A673 (cell line): Measurements from ENCODE around the gene GSG1L. TPM values are rescaled to one million over a fixed set of nuclear protein-coding genes. Genes with fewer than 3 reads are reported as not detected.

Experiments used
- BruUV-seq: library from RNA; stranded (reverse); fragments of 400-500 nt; replicated peaks from 2 replicates; lab custom pipeline; 2021; lab: Mats Ljungman, UMichigan
- CTCF ChIA-PET: fragments of 300-600 bp; sonication (Branson Sonifier 250); formaldehyde crosslinking; loops from one replicate; lab custom pipeline; 2022; ENCODE audit warnings: antibody characterized with exemption; lab: Charles Lee
- POLR2A ChIA-PET: fragments of 300-600 bp; sonication (Branson Sonifier 250); formaldehyde crosslinking; loops from one replicate; lab custom pipeline; 2022; ENCODE audit warnings: antibody characterized with exemption; ENCODE audit not compliant: low non-redundant PET; lab: Charles Lee
- DNase-seq: peaks from one replicate; pipeline ENCODE4 v3.0.0-alpha.2; 2015; ENCODE audit warnings: low spot score
- H3K27ac ChIP-seq: fragments of 200-600 bp; sonication (generic); 2 replicates; pipeline ENCODE4 v1.5.1; 2016; ENCODE audit warnings: mixed run types, low read depth, mild to moderate bottlenecking, mixed read lengths, antibody characterized with exemption, low read length; ENCODE audit not compliant: poor library complexity, severe bottlenecking
- H3K27me3 ChIP-seq: fragments of 200-600 bp; sonication (generic); replicated peaks from 2 replicates; pipeline ENCODE4 v1.6.1; 2017; ENCODE audit warnings: mixed run types, low read depth, mild to moderate bottlenecking, mixed read lengths, antibody characterized with exemption, low read length; ENCODE audit not compliant: insufficient read depth, poor library complexity
- H3K36me3 ChIP-seq: fragments of 200-600 bp; sonication (generic); 2 replicates; pipeline ENCODE4 v1.6.1; 2016; ENCODE audit warnings: mixed run types, mild to moderate bottlenecking, mixed read lengths, antibody characterized with exemption, low read length; ENCODE audit not compliant: insufficient read depth, poor library complexity, severe bottlenecking
- H3K4me1 ChIP-seq: fragments of 200-600 bp; sonication (generic); 2 replicates; pipeline ENCODE4 v1.6.1; 2017; ENCODE audit warnings: mixed run types, mild to moderate bottlenecking, mixed read lengths, antibody characterized with exemption, low read length; ENCODE audit not compliant: insufficient read depth, poor library complexity, severe bottlenecking
- H3K4me3 ChIP-seq: fragments of 200-600 bp; sonication (generic); 2 replicates; pipeline ENCODE4 v1.5.1; 2016; ENCODE audit warnings: low read depth, mixed run types, mild to moderate bottlenecking, mixed read lengths, low read length; ENCODE audit not compliant: poor library complexity, severe bottlenecking
- H3K9me3 ChIP-seq: fragments of 200-600 bp; sonication (generic); 2 replicates; pipeline ENCODE4 v1.6.1; 2016; ENCODE audit warnings: mixed run types, low read depth, mild to moderate bottlenecking, mixed read lengths, antibody characterized with exemption, low read length; ENCODE audit not compliant: poor library complexity, severe bottlenecking
- EZH2 ChIP-seq: fragments of 200-600 bp; sonication (generic); IDR thresholded peaks from 2 replicates; pipeline ENCODE4 v1.6.1; 2017; ENCODE audit warnings: borderline replicate concordance, low read depth, mild to moderate bottlenecking, mixed read lengths, antibody characterized with exemption, low read length; ENCODE audit not compliant: poor library complexity, severe bottlenecking
- intact Hi-C: fragments of 100-400 bp; cut with micrococcal nuclease; formaldehyde crosslinking; loops from one replicate; pipeline ENCODE4 v1.10.0; 2022; ENCODE audit not compliant: unreplicated experiment
- total RNA-seq: library from RNA; stranded (reverse); gene quantifications from 2 replicates; pipeline ENCODE4 v1.2.3, GENCODE V29; 2021
- TF ChIP-seq, protein P1 (sequence below): fragments of 300-800, 200-600 bp; sonication (generic); conservative IDR thresholded peaks from 2 replicates; pipeline ENCODE4 v1.5.1; 2017; ENCODE audit warnings: low read depth, mild to moderate bottlenecking, antibody characterized with exemption, low read length, moderate library complexity, mixed read lengths

The GSG1L gene
- total RNA-seq, 1 experiment from 2014 or later: not detected

DNA sequence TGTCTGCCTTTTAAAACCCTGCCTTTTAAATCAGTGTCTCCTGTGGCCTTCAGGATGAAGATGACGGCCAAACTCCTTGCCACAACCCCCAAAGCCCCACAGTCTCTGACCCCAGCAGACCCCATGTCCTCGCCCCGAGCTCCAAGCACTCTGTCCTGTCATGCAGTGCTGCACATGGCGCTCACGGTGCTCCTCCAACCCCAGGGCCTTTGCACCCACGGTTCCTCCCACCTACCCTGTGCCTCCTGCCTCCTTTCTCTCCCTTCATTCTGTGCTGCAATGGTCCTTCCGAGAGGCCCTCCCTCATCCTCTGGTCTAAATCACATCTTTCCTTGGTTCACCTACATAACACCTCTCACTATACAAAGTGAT lies 278.2 kb downstream of the GSG1L start:
- no peaks in the 10 kb centered on the region for H3K27me3 ChIP-seq
- no peak for DNase-seq
- H3K9me3 ChIP-seq: no peaks in the 10 kb centered on the region
- intact Hi-C loops: loop anchor here (10.0 kb wide), 1 partner anchor 60 kb away; no protein-coding TSS in a partner anchor
- BruUV-seq: no TSS peak
- POLR2A ChIA-PET: interaction anchor here (0.9 kb wide), 1 partner anchor 724 kb away, joined by 6 read pairs; no protein-coding TSS in a partner anchor
- H3K4me1 ChIP-seq: peaks cover under 1% of the 10 kb centered on the region
- TF ChIP-seq, protein P1, sequence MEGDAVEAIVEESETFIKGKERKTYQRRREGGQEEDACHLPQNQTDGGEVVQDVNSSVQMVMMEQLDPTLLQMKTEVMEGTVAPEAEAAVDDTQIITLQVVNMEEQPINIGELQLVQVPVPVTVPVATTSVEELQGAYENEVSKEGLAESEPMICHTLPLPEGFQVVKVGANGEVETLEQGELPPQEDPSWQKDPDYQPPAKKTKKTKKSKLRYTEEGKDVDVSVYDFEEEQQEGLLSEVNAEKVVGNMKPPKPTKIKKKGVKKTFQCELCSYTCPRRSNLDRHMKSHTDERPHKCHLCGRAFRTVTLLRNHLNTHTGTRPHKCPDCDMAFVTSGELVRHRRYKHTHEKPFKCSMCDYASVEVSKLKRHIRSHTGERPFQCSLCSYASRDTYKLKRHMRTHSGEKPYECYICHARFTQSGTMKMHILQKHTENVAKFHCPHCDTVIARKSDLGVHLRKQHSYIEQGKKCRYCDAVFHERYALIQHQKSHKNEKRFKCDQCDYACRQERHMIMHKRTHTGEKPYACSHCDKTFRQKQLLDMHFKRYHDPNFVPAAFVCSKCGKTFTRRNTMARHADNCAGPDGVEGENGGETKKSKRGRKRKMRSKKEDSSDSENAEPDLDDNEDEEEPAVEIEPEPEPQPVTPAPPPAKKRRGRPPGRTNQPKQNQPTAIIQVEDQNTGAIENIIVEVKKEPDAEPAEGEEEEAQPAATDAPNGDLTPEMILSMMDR: no peak
- no peak for TF ChIP-seq EZH2
- H3K27ac ChIP-seq: no peak overlapping the region
- no peaks in the 10 kb centered on the region for H3K36me3 ChIP-seq
- H3K4me3 ChIP-seq: no peak overlapping the region
- CTCF ChIA-PET: no interaction called here

DNA sequence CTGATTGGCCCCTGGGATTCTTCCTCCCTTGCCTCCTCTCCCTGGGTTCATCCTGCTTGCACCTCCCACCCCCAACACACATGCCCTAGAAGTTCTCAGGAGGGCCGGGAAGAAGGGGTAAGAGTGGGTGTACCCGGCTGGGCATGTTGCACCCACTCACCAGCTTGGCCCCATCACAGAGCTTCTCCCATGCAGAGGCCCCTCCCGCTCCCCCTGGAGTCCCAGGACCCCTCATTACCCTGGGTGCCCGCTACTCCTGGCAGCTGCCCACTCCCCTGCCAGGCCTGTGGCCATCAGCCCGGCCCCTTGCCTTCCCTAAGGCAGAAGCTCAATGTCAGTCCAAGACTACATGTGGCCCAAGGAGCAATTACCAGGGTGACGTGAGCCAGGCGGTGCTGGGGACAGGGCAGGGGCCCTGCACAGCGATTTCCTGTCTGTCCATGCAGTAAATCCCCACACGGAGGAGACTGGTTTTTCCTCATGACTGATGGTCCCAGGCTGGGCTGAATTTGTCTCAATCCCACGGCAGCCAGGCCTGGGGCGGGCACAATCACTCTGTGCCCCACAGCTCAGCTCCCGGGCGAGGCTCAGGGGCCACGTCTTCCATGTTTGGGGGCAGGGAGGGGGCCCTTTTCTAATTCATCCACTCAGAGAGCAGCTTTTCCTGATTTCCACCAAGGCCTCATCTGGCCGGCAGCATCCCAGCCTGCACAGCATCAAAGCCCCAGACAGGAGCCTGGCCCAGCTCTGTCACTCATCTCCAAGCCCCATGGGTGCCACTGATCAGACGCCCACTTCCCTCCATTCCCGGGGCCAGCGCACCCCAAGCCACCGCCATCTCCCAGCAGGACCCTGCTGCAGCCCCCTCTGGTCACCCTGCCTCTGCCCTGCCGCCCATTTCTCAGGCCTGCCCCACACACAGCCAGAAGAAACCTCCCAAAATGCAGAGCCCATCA lies 278.9 kb downstream of the GSG1L start:
- BruUV-seq: no TSS peak
- Histone ChIP-seq H3K36me3 (no peaks in the 10 kb centered on the region), H3K4me3 (no peak overlapping the region), H3K4me1 (peaks cover 5% of the 10 kb centered on the region), H3K9me3 (no peaks in the 10 kb centered on the region), H3K27ac (no peak overlapping the region), H3K27me3 (no peaks in the 10 kb centered on the region)
- intact Hi-C loops: loop anchor here (10.0 kb wide), 1 partner anchor 60 kb away; no protein-coding TSS in a partner anchor
- ChIA-PET CTCF (interaction anchor here (0.5 kb wide), 1 partner anchor 12 kb away, joined by 3 read pairs; no protein-coding TSS in a partner anchor), POLR2A (interaction anchor here (0.9 kb wide), 1 partner anchor 723 kb away, joined by 6 read pairs; no protein-coding TSS in a partner anchor)
- TF ChIP-seq, protein P1: no peak
- TF ChIP-seq EZH2: no peak
- DNase-seq: no peak

DNA sequence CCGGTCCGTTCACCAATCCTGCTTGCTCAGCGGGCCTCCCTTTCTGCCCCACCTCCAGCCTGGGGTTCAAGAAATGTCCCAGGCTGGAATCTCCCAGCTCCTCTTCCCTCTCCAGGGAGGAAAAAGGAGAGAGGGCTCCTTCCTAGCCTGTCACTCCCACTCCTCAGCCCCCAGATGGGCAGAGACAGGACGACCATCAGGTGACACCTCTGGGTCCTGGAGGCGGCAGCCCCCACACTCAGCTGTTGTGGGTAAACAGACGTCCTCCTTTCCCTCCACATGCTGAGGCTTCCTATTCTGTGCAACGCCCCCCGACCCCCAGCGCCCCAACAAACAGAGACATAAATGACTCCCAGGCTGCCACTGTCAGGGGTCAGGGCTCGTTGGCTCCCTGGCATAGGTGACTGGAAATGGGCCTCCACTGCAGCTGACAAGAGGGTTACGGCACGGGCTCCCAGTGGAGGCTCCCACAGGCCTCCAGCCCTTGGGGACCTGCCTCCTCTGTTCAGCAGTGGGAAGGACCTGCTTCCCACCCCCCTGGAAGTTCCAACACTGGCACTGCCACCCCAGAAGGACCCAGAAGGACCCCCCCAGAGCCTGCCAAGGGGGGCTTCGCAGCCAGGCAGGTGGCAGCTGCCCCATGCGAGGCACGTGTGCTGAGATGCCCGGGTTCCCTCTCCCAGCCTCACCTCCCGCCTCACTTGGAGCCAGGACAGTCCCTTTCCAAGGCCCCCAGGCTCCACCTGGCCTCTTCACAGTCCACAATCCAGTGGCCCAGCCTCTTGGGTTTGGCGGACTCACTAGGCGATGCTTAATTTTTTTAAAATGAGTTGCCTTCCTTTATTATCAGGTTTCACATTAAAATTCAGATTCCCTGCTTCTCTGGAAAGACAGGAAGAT lies 281.3 kb downstream of the GSG1L start:
- no TSS peak for BruUV-seq
- Histone ChIP-seq H3K9me3 (no peaks in the 10 kb centered on the region), H3K27ac (no peak overlapping the region), H3K36me3 (no peaks in the 10 kb centered on the region), H3K27me3 (no peaks in the 10 kb centered on the region), H3K4me1 (peaks cover 11% of the 10 kb centered on the region), H3K4me3 (no peak overlapping the region)
- ChIA-PET POLR2A (no interaction called here), CTCF (interaction anchor here (0.6 kb wide), 1 partner anchor 28 kb away, joined by 4 read pairs; no protein-coding TSS in a partner anchor)
- DNase-seq: no peak
- intact Hi-C loops: loop anchor here (2.0 to 10.0 kb wide), 2 partner anchors 63 to 289 kb away; no protein-coding TSS in a partner anchor
- TF ChIP-seq, protein P1: no peak
- no peak for TF ChIP-seq EZH2
